ENCODE measurements around the gene GPS2.

The GPS2 gene

DNA sequence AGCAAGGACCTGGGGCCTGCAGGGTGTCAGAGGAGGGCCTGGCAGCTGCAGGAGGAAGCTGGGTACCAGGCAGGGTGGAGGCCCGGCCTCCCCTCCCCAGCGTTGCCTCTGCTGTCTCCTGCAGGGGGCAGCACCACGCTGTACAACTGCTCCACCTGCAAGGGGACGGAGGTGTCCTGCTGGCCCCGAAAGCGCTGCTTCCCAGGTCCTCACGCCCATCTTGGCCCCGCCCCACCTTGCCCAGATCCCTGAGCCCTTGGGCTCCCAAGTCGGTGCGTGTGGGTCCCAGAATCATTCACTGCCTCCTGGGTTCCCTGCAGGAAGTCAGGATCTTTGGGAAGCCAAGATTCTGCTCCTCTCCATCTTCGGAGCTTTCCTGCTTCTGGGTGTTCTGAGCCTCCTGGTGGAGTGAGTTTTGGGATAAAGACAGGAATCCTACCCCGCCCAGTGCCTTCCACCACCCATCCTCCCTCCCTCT, 41.0 kb upstream of the GPS2 start (continued):
- no peak for TF ChIP-seq ZNF26 (tag by site-specific recombination; IDR thresholded peaks at IDR 0.05)
- TF ChIP-seq ZXDB (tag by site-specific recombination; IDR thresholded peaks at IDR 0.05), result no peak; the same call in 1 of the 2 replicates
- no peak for TF ChIP-seq ZNF404 (tag by site-specific recombination; IDR thresholded peaks at IDR 0.05)
- TF ChIP-seq ZNF324 (tag by site-specific recombination; IDR thresholded peaks at IDR 0.05), result no peak
- TF ChIP-seq, protein P1, sequence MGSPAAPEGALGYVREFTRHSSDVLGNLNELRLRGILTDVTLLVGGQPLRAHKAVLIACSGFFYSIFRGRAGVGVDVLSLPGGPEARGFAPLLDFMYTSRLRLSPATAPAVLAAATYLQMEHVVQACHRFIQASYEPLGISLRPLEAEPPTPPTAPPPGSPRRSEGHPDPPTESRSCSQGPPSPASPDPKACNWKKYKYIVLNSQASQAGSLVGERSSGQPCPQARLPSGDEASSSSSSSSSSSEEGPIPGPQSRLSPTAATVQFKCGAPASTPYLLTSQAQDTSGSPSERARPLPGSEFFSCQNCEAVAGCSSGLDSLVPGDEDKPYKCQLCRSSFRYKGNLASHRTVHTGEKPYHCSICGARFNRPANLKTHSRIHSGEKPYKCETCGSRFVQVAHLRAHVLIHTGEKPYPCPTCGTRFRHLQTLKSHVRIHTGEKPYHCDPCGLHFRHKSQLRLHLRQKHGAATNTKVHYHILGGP (tag by site-specific recombination; IDR thresholded peaks at IDR 0.05), result no peak
- no peak for TF ChIP-seq ZNF157 (tag by site-specific recombination; IDR thresholded peaks at IDR 0.05)
- TF ChIP-seq ZNF558 (tag by site-specific recombination; IDR thresholded peaks at IDR 0.05), result no peak
- TF ChIP-seq ZNF341 (tag by site-specific recombination; IDR thresholded peaks at IDR 0.05; ENCODE audit: low read depth), result peak; percentile 44; the same call in 1 of the 2 replicates
- TF ChIP-seq ZNF140 (tag by site-specific recombination; IDR thresholded peaks at IDR 0.05), result no peak
- 0 out of 2 replicates have a peak, but pooled peaks have one; percentile 10 for TF ChIP-seq ZSCAN16 (tag by site-specific recombination; IDR thresholded peaks at IDR 0.05)
- no peak for TF ChIP-seq ZNF37A (tag by site-specific recombination; IDR thresholded peaks at IDR 0.05)
- TF ChIP-seq ZNF488 (tag by site-specific recombination; IDR thresholded peaks at IDR 0.05), result no peak
- TF ChIP-seq ZNF121 (tag by site-specific recombination; IDR thresholded peaks at IDR 0.05), result no peak
- no peak for TF ChIP-seq ZNF677 (tag by site-specific recombination; IDR thresholded peaks at IDR 0.05)
- peak; percentile 64; the same call in 1 of the 2 replicates for TF ChIP-seq ZNF600 (tag by site-specific recombination; IDR thresholded peaks at IDR 0.05)
- 0 out of 2 replicates have a peak, but pooled peaks have one; percentile 17 for TF ChIP-seq KLF10 (tag by site-specific recombination; IDR thresholded peaks at IDR 0.05)
- TF ChIP-seq, protein P2, sequence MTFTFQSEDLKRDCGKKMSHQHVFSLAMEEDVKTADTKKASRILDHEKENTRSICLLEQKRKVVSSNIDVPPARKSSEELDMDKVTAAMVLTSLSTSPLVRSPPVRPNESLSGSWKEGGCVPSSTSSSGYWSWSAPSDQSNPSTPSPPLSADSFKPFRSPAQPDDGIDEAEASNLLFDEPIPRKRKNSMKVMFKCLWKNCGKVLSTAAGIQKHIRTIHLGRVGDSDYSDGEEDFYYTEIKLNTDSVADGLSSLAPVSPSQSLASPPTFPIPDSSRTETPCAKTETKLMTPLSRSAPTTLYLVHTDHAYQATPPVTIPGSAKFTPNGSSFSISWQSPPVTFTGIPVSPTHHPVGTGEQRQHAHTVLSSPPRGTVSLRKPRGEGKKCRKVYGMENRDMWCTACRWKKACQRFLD (tag by site-specific recombination; IDR thresholded peaks at IDR 0.05), result no peak
- no peak for TF ChIP-seq ZNF132 (tag by site-specific recombination; IDR thresholded peaks at IDR 0.05; ENCODE audit: borderline replicate concordance)
- TF ChIP-seq KLF16 (tag by site-specific recombination; IDR thresholded peaks at IDR 0.05), result peak; percentile 86
- TF ChIP-seq ZNF391 (tag by site-specific recombination; IDR thresholded peaks at IDR 0.05; ENCODE audit: borderline replicate concordance, low read depth), result peak; percentile 77; the same call in 1 of the 2 replicates
- TF ChIP-seq PRDM1 (tag by site-specific recombination; IDR thresholded peaks at IDR 0.05), result no peak
- no peak for TF ChIP-seq ZBTB21 (tag by site-specific recombination; IDR thresholded peaks at IDR 0.05)
- TF ChIP-seq KLF9 (tag by site-specific recombination; IDR thresholded peaks at IDR 0.05; ENCODE audit: low read depth), result peak; percentile 92
- TF ChIP-seq, protein P3, sequence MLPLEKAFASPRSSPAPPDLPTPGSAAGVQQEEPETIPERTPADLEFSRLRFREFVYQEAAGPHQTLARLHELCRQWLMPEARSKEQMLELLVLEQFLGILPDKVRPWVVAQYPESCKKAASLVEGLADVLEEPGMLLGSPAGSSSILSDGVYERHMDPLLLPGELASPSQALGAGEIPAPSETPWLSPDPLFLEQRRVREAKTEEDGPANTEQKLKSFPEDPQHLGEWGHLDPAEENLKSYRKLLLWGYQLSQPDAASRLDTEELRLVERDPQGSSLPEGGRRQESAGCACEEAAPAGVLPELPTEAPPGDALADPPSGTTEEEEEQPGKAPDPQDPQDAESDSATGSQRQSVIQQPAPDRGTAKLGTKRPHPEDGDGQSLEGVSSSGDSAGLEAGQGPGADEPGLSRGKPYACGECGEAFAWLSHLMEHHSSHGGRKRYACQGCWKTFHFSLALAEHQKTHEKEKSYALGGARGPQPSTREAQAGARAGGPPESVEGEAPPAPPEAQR (tag by site-specific recombination; IDR thresholded peaks at IDR 0.05), result no peak
- no peak for TF ChIP-seq SCRT2 (tag by site-specific recombination; IDR thresholded peaks at IDR 0.05)
- TF ChIP-seq ZNF529 (tag by site-specific recombination; IDR thresholded peaks at IDR 0.05; ENCODE audit: insufficient replicate concordance), result no peak
- no peak for TF ChIP-seq HOXA7 (CRISPR knock-in tag; IDR thresholded peaks at IDR 0.05; ENCODE audit: borderline replicate concordance)
- 0 out of 2 replicates have a peak, but pooled peaks have one; percentile 20 for TF ChIP-seq ZNF280D (tag by site-specific recombination; IDR thresholded peaks at IDR 0.05)
- TF ChIP-seq ZNF837 (tag by site-specific recombination; IDR thresholded peaks at IDR 0.05), result no peak
- TF ChIP-seq ZNF426 (tag by site-specific recombination; IDR thresholded peaks at IDR 0.05), result no peak
- no peak for TF ChIP-seq ZNF19 (tag by site-specific recombination; IDR thresholded peaks at IDR 0.05; ENCODE audit: low read depth)

All from HEK293 (cell line).